NCI-H345 treated with DMSO at 0.1 percent for 48 hours (cell line): ENCODE results near the gene MRM3.
"Not testable (repeated sequence)": the region's sequence is repeated elsewhere in the genome, so short reads cannot be mapped to it uniquely, and the experiment has no call there.

Source experiments
- DNase-seq: peaks from one replicate; lab custom pipeline; 2025; ENCODE audit not compliant: unreplicated experiment; lab: John Stamatoyannopoulos, UW

MRM3 gene, protein sequence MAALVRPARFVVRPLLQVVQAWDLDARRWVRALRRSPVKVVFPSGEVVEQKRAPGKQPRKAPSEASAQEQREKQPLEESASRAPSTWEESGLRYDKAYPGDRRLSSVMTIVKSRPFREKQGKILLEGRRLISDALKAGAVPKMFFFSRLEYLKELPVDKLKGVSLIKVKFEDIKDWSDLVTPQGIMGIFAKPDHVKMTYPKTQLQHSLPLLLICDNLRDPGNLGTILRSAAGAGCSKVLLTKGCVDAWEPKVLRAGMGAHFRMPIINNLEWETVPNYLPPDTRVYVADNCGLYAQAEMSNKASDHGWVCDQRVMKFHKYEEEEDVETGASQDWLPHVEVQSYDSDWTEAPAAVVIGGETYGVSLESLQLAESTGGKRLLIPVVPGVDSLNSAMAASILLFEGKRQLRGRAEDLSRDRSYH

DNA sequence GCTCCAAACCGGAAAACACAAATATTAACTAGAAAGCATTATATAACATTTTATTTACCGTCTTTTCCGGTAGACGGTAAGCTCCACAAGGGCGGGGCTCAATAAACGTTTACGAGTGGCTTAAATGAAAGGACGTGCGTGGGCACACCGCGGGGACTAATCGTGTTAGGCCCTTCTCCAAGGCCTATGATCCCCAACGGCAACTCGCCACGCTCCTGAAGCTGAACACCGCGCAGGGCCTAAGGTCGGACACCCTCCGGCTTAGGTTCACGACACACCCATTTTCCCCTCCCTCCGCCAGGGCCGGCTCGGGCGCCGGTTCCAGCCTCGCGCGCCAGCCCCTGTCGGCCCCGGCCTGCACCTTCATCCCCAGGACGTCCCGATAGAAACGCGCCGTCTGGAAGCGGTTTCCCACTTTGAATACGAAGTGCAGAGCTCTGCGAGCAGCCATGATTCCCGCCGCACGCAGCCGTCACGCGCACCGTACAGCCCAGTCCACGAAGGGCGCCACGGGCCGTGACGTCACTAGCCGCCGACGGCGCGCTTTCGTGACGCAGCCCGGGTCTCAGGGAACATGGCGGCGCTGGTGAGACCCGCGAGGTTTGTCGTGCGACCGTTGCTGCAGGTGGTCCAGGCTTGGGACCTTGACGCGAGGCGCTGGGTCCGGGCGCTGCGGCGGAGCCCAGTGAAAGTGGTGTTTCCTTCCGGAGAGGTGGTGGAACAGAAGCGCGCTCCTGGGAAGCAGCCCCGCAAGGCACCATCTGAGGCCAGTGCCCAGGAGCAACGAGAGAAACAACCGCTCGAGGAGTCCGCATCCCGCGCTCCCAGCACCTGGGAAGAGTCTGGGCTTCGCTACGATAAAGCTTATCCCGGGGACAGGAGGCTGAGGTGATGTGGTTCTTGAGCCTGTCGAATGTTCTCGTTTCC lies at the start of gene MRM3, which contains the start of gene GLOD4:
Gene MRM3, plus strand, starts transcription at position 549 of the 927 bp plus-strand sequence. Its CDS starts 26 bp downstream, at position 575.
Gene GLOD4, minus strand, starts transcription at position 476 of the 927 bp plus-strand sequence. Its CDS starts 25 bp downstream, at position 451.
- DNase-seq: peak; percentile 31

DNA sequence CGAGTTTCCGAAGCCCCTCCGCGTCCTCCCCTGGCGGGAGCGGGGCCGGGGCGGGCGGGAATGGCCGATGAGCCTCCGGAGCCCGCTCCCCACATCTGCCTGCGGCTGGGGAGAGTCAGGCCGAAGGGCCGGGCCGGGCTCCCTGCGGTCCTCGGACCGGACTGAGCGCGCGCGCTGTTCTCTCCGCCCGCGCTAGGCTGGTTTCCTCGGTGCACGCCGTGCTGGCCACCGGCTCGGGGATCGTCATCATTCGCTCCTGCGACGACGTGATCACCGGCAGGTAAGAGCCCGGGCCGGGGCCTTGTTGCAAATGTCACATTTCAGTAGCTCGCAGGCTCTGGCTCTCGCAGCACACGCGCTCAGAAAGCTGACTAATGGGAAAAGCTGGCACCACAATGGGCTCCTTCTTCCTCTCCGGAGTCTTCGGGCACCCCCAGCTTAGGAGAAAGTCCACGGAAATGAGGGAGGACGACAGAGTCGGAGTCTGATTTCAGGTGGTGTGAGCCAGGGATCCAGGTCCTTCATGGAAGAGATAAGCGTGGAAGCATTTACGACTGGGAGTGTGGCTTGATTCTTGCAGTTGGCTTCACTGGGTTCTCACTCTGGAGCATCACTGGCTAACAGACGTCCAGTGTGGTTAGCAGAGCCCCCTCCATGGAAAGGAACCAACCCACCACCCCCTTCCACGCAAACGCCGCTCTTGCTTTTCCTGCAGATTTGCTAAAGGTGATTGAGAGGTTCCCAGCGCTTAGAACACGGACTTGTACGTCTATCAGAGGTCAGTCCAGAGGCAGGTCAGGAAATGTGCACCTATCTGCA lies 49.0 kb upstream of the MRM3 start:
- DNase-seq: no peak

DNA sequence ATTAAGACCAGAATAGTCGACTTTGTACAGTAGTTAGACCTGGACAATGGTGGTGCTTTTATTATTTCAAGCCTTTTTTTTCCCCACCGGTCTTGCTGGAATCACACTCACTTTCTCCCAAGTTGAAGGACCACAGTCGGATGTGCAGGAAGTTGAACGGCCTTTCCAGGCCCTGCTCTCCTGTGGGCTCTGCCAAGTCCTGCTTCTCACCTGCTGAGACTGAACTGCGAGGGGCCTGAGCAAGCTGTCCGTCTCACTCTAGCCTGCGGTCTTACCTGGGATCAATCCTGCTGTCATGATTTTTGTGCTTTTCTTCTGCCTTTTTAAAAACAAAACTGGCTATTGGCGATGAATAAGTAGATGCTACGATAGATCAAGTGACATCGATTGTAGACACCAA lies 48.4 kb upstream of the MRM3 start:
- no peak for DNase-seq

DNA sequence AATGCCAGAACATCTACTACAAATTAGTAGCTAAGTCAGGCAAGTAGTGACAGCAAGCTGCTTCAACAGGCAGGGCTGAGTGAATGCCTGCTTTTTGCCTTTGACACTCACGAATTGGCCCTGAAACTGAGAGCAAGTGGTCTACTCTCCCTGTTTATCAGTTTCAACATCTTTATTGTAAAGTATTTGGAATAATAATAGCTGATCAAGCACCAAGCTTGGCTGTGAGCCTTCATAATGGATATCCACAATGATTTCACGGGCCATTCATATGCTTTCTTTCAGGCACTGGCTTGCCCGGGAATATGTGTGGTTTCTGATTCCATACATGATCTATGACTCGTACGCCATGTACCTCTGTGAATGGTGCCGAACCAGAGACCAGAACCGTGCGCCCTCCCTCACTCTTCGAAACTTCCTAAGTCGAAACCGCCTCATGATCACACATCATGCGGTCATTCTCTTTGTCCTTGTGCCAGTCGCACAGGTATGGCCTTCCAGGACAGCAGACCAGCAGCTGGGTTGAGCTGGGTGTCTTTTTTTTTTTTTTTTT lies 44.5 kb upstream of the MRM3 start:
- DNase-seq: no peak

DNA sequence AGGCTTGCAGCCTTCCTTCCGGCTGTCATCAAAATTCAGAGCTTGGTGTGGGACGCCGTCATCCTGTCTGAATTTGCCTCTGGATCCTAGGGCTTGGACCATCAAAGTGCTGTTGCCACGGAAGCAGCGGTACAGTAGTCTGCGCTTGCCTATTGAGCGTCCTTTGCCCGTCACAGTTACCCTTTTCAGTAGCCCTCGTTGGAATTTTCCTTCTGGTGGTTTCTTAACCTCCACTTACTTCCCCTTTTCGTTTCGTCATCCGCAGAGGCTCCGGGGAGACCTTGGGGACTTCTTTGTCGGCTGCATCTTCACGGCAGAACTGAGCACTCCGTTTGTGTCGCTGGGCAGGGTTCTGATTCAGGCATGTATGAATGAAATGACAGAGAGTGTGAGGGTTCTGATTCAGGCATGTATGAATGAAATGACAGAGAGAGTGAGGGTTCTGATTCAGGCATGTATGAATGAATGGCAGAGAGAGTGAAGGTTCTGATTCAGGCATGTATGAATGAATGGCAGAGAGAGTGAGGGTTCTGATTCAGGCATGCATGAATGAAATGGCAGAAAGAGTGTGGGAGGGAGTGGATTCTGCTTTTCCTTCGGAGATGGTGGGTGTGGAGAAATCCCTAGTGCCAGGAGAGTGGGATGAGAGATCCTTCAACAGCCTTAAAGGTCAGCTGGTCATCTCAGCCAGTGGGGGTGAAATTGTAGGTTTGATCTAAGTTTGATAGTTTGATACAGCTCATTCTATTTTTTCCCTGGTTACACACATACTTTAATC lies 41.7 kb upstream of the MRM3 start:
- DNase-seq: no peak

DNA sequence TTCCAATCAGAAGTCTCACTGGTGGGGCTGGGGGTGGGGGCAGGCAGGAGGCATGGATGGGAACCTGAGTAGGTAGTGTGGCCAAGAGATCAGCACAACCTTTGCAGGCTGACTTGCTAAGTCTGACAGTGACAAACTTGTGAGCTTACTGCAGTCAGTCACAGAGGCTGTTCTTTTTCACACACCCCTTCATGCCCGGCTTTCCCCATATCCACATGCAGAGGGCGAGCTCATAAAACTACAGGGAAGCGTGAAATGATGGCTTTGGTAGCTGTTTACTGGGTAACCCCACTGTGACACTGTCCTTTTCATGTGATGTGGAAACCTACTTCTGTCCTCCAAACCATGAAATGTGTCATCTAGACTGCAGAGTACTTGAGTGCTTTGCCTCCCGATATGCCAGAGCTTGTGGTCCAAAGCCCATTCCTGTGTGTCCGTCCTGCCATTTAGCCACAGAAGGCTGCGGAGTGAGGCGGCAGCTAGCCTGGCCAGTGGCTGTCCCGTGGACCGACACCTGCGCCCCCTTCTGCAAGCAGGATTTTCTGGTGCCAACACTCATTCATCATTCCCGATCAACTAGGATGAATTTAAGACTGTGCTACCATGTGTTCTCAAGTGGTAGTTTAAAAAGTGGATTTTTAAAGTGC lies 39.9 kb upstream of the MRM3 start:
- no peak for DNase-seq

DNA sequence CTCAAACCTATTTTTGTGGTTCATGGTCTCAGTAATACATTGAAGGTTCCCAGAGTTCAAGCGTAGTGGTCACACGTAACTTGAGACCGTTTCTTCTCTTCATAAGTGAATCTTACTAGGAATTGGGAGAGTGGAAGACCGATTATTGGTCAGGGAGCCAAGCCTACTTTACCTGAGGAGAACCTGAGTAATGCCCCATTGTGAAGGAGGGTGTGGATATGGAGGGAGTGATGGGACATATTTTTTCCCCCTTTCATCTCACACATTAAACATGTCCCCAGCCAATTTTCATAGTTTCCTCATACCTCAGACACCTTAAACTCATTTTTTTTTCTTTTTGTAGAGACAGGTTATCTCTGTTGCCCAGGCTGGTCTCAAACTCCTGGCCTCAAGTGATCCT lies 39.0 kb upstream of the MRM3 start:
- DNase-seq: no peak

DNA sequence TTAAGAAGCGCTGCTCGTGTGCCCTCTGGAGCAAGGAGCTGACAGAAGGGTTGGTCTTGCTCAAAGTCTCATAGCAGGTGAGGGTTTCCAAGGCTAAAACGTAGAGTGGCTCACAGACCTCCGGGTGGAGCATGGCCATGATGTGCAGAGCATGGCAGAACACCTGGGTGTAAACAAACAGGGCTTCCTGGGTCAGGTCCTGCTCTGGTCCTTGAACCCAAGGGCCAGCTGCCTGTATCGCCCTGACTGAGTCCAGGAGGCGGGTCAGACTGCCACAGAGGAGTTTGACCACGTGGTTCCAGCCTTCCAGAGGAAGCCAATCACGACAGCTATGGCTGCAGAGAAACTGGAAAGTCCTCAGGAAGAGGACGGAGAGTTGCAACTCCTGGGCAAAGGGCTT lies 37.2 kb upstream of the MRM3 start:
- no peak for DNase-seq

DNA sequence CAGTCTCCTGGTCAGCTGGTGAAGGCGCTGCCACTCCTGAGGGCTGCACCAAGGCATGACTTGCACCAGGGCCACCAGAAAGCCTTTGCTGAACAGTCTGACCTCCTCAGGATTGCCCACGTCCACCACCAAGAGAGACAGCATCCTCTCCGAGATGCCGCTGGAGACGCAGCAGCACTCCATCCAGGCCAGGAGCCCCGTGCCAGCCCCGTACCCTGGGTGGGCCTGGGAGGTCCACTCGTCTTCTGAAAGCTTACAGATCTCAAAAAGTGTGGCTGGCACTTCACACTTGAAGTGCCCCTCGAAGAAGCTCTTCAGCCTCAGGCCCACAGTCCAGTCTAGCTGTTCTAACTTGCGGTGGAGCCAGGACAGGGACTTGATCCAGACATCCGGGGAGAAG lies 36.7 kb upstream of the MRM3 start:
- DNase-seq: no peak

DNA sequence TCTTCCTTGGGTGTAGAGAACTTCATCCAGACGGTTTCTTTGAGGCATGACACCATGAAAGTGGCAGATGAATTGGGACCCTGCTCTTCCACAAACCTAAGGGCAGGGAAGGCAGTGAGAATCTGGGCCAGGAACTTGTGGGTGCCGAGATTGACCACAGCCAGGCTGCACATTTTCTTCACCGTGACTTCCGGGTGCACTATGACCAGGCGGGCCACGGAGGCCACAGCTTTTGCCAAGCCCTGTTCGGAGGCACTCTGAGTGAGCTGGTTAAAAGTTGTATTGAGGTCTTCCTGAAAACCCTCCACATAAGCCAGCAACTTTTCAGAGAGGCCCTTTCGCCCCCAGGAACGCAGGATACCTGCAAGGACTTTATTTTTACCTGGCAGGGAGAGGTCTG lies 36.0 kb upstream of the MRM3 start:
- DNase-seq: no peak

DNA sequence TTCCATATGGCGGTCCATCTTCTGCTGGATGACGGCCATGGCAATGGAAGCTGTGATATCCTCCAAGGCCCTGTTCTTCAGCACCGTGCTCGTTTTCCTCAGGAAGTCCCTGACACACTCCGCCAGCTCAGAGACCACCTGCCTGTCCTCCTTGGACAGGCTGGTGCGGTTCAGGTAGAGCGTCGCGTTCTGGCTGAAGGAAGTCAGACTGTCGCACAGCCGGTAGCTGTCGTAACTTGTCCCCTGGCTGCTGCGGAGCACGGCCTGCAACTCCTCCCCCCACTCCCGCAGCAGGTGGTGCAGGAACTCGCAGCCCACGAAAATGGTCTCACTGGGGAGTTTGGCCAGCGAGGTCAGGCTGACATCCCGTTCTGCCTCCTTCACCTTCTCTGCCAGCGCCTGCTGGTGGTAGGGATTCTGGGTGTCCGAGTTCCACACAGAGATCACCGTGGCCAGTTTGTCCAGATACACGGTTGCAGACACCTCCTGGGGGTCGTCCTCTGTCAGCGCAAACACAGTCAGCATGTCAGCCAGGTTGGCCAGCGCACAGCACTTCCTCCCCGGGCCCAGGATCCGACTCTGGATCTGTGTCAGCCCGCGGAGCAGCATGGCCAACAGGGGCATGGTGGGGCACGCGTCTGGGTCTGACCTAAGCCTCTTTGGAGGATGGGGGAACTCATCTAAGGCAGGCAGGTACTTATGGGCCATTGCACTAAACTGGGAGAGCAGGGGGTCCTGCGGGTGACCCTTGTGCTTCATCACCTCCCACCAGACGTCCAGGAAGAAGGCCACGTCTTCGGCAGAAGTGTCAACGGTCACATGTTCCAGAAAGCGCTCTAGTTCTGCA lies 35.1 kb upstream of the MRM3 start:
- DNase-seq: no peak

DNA sequence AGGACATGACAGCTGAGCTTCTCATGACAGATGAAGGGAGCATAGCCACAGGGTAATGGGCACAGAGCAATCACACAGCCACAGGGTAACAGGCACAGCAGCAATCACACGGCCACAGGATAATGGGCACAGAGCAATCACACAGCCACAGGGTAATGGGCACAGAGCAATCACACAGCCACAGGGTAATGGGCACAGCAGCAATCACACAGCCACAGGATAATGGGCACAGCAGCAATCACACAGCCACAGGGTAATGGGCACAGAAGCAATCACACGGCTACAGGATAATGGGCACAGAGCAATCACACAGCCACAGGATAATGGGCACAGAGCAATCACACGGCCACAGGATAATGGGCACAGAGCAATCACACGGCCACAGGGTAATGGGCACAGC lies 33.5 kb upstream of the MRM3 start:
- DNase-seq: not testable (repeated sequence)

DNA sequence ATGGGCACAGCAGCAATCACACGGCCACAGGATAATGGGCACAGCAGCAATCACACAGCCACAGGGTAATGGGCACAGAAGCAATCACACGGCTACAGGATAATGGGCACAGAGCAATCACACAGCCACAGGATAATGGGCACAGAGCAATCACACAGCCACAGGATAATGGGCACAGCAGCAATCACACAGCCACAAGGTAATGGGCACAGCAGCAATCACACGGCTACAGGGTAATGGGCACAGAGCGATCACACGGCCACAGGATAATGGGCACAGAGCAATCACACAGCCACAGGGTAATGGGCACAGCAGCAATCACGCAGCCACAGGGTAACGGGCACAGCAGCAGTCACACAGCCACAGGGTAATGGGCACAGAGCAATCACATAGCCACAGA lies 32.8 kb upstream of the MRM3 start:
- DNase-seq: not testable (repeated sequence)

DNA sequence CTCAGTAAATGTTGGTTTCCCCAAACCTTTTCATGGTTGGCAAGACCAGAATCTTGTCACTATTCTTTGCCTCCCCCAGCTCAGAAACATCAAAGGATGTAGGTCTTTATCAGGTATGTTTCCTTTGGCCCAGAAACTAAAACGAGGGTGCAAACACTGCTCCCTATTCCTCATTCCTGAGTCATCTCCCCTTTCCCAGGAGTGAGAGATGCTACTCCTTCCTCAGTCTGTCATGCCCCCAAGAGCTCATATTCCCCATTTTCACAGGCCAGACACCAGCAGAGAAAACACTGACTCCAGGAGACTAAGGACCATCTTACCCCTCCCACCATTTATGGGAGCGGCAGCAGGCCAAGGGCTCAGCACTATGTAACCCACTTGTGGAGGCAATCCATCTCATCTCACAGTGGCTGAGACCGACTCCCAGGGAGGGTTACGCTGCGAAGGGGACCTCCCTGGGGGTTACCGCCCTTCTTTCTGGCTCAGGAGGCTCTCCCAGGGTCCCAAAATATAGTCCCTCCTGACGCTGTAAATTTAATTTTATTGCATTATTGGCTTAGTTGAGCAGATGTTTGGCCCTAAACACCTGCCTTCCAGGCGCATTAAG lies 31.6 kb upstream of the MRM3 start:
- DNase-seq: no peak

DNA sequence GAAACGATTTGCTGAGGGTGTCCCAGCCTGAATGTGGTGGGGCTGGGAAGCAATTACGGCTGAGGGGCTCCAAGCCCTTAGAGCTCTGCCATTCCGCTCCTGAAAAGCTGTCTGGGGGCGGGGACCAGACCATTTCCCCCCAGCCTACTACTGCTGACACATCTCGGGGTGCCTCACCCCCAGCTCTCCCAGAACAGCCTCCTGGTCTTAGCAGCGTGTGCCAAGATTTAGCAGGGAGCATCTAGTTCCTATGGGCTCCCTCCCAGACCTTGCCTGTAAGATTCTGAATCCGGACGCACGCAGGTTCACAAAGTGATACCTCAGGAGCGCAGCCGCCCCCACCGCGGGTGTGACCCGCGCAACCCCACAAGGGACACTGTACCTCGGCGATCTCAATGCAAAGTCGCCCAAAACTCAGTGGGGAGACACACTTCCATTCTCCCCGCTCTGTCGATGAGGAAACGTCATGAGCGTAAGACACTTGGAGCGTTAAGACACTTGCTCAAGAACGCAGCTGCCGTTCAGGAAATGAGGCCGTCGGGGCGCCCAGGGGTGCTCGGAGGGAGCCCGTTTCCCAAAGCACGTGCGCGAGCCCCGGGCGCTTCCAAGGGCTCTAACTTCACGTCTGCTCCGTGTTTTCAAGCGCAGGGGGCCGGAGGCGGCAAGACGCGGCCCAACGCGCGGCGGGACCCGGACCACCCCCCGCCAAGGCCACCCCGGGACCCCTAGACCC lies 30.7 kb upstream of the MRM3 start:
- DNase-seq: no peak

DNA sequence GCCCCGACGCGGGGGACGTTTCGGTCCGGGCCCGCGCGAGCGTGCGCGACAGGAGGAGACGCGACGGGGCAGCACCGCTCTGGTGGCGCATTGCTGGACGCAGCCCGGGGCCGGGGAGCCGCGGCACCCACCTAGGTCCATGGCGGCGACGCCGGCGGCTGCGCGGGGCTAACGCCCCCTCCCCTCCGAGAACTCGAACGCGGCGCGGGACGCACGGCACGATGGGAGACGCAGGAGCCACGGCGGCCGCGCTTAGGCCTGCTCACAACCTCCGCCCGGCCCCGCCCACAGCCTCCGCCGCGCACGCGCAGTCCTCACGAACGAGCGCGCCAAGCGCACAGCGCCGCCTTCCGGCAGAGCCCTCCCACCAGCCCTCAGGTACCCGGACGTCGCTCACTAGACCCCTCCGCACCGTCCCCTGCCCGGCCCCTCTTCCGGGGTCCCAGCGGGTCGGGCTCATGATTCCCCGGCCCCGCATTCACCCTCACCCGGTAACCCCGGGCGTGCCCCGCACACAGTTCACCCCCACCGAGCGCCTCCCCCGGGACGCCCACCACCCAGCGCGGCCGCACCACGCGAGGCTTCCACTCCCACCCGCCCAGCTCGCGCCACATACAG lies 30.0 kb upstream of the MRM3 start, which contains the start of gene GEMIN4:
Gene GEMIN4, minus strand, starts transcription at position 263 of the 618 bp plus-strand sequence. Its CDS starts 122 bp downstream, at position 141.
- DNase-seq: peak; percentile 74
